Measurements from ENCODE around the gene LMX1B. TPM values are rescaled to one million over a fixed set of nuclear protein-coding genes. Genes with fewer than 3 reads are reported as not detected.
A peak's percentile ranks its signal among the peaks of the same experiment; 100 is the strongest.

LMX1B gene
- total RNA-seq, 1 experiment from 2014 or later = 0.55 TPM

- no peaks in the 10 kb centered on the region for H3K36me3 ChIP-seq (ENCODE audit: low read depth, low read length)
Measured at GRCh38 chr9:126703866-126704156, 90.1 kb downstream of the LMX1B start.

GRCh38 chr9:126704157-126704891, 90.6 kb downstream of the LMX1B start:
- H3K9me2 ChIP-seq (replicated peaks; ENCODE audit: low read length) = no peaks in the 10 kb centered on the region
- no peaks in the 10 kb centered on the region for H3F3A ChIP-seq (ENCODE audit: low read length, unreplicated experiment)
- peak; percentile 61 for DNase-seq
- peak overlapping the region; percentile 87 for H3K4me2 ChIP-seq (ENCODE audit: low read length)
- H3K27me3 ChIP-seq (ENCODE audit: low read length) = no peaks in the 10 kb centered on the region
- no peaks in the 10 kb centered on the region for H3K36me3 ChIP-seq (ENCODE audit: low read depth, low read length)
- no peaks in the 10 kb centered on the region for H3K9me3 ChIP-seq (ENCODE audit: low read length)
- no peak overlapping the region for H3K27ac ChIP-seq (ENCODE audit: low read length)
- peak overlapping the region; percentile 57; the same call in 1 of the 2 replicates for H3K4me3 ChIP-seq (ENCODE audit: low read length)
- peak overlapping the region; percentile 84 for H2AFZ ChIP-seq (ENCODE audit: low read length)
- intact Hi-C loops (cut with micrococcal nuclease) = no loop called here
- CTCF ChIA-PET = interaction anchor here (0.5 to 1.0 kb wide), 3 partner anchors 14 to 77 kb away, joined by 3 to 41 read pairs (median 3); no protein-coding TSS in a partner anchor
- ATAC-seq = peak; percentile 82
- POLR2A ChIA-PET (ENCODE audit: unreplicated experiment) = no interaction called here
- no peak overlapping the region for H3K9ac ChIP-seq (ENCODE audit: low read length)
- H3K79me2 ChIP-seq (ENCODE audit: low read length) = no peaks in the 10 kb centered on the region
- H3K4me1 ChIP-seq (ENCODE audit: insufficient read depth, low read length) = peaks cover 15% of the 10 kb centered on the region
- TF ChIP-seq CTCF (conservative IDR thresholded peaks at IDR 0.05; ENCODE audit: low read depth, low read length) = no peak
- TF ChIP-seq EZH2 (IDR thresholded peaks at IDR 0.05; ENCODE audit: low read length, unreplicated experiment) = no peak
- no peak for TF ChIP-seq EZH2phosphoT487 (IDR thresholded peaks at IDR 0.05; ENCODE audit: borderline replicate concordance, low read length)
- no TSS peak for BruUV-seq (replicated peaks)
- no peaks in the 10 kb centered on the region for H4K20me1 ChIP-seq (ENCODE audit: low read length)

More at GRCh38 chr9:126703866-126704156, 90.1 kb downstream of the LMX1B start:
- no peak overlapping the region for H3K27ac ChIP-seq (ENCODE audit: low read length)
- TF ChIP-seq EZH2 (IDR thresholded peaks at IDR 0.05; ENCODE audit: low read length, unreplicated experiment) (no peak), CTCF (conservative IDR thresholded peaks at IDR 0.05; ENCODE audit: low read depth, low read length) (no peak), EZH2phosphoT487 (IDR thresholded peaks at IDR 0.05; ENCODE audit: borderline replicate concordance, low read length) (no peak)
- intact Hi-C loops (cut with micrococcal nuclease) = no loop called here
- H2AFZ ChIP-seq (ENCODE audit: low read length) = no peak overlapping the region
- H3F3A ChIP-seq (ENCODE audit: low read length, unreplicated experiment) = no peaks in the 10 kb centered on the region
- H3K9me3 ChIP-seq (ENCODE audit: low read length) = no peaks in the 10 kb centered on the region
- DNase-seq = no peak
- H4K20me1 ChIP-seq (ENCODE audit: low read length) = no peaks in the 10 kb centered on the region
- BruUV-seq (replicated peaks) = no TSS peak
- peaks cover 15% of the 10 kb centered on the region for H3K4me1 ChIP-seq (ENCODE audit: insufficient read depth, low read length)
- ChIA-PET POLR2A (ENCODE audit: unreplicated experiment) (no interaction called here), CTCF (no interaction called here)
- no peaks in the 10 kb centered on the region for H3K27me3 ChIP-seq (ENCODE audit: low read length)
- no peak overlapping the region for H3K4me2 ChIP-seq (ENCODE audit: low read length)
- no peaks in the 10 kb centered on the region for H3K9me2 ChIP-seq (replicated peaks; ENCODE audit: low read length)
- no peak overlapping the region for H3K9ac ChIP-seq (ENCODE audit: low read length)
- ATAC-seq = no peak
- H3K79me2 ChIP-seq (ENCODE audit: low read length) = no peaks in the 10 kb centered on the region
- H3K4me3 ChIP-seq (ENCODE audit: low read length) = no peak overlapping the region
